NCI-H510A treated with DMSO at 0.1 percent for 48 hours (cell line): ENCODE data around the gene P2RX7.
"Not testable (repeated sequence)": the region's sequence is repeated elsewhere in the genome, so short reads cannot be mapped to it uniquely, and the experiment has no call there.

Experiments
- DNase-seq: peaks from one replicate; lab custom pipeline; 2025; lab: John Stamatoyannopoulos, UW

Gene P2RX7

DNA sequence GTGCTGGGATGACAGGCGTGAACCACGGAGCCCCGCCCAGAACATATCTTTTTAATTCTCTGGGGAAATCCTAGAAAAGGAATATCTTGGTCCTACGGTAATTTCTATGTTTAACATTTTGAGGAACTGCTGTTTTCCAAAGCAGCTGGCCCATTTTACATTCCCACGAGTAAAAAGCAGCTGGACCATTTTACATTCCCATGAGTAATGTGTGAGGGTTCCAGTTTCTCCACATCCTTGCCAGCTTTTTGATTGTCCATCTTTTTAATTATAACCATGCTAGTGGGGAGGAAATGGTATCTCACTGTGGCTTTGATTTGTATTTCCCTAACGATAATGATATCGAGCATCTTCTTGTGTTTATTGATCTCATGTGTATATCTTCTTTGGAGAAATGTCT lies 72.8 kb downstream of the P2RX7 start:
- DNase-seq, result no peak

DNA sequence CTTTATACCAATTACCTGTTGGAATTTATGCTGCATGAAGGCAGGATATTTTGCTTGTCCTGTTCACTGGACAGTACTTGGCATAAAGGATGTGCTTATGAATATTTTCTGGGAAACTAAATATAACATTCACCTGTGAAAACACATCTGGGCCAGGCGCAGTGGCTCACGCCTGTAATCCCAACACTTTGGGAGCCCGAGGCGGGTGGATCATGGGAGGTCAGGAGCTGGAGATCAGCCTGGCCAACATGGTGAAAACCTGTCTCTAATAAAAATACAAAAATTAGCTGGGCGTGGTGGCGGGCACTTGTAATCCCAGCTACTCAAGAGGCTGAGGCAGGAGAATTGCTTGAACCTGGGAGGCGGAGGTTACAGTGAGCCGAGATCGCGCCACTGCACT lies 75.9 kb downstream of the P2RX7 start:
- not testable (repeated sequence) for DNase-seq

DNA sequence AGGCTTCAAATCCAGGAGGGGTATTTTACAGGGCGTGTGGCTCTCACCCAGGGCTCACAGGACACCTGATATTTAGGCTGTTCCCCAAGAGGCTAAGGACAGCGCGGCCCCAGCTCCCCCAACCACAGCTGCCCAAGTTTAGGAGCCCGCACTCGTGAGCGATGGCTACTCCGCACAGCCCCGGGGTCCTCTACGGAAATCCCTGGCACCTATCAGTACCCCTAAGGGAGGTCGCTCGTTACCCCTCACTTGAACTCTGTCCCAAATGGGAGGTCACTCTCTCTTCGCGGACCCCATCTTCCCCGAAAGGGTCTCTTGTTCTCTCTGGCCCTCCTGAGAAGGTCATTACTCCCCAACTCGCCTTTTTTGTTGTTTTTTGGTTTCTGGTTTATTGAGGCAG lies 76.5 kb downstream of the P2RX7 start:
- DNase-seq, result no peak

DNA sequence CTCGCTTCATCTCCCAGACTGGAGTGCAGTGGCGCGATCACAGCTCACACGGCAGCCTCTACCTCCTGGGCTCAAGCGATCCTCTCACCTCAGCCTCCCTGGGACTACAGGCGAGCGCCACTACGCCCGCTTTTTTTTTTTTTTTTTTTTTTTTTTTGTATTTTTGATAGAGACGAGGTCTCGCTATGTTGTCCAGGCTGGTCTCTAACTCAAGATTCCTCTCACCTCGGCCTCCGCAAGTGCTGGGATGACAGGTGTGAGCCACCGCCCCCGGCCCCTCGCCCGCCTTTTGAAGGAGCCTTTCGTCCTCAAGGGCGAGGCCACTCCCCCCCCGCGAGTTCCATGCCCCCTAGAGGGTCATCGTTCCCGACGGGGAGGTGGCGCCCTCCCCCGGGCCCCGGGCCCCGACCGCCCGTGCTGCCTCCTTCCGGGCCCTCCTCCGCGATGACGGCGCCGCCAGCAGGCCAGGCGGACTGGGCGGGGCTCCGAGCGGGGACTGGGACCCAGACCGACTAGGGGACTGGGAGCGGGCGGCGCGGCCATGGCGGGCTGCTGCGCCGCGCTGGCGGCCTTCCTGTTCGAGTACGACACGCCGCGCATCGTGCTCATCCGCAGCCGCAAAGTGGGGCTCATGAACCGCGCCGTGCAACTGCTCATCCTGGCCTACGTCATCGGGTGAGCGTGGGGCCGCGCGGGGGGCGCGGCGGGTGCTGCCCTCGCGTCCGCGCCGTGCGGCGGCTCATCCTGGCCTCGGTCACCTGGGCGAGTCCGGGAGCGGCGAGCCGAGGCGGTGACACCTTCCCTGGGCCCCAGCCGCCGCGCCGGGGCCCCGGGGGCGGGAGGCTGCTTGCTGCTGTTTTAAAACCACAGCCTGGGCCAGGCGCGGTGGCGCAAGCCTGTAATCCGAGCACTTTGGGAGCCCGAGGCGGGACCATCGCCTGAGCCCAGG lies 77.2 kb downstream of the P2RX7 start, which contains the start of gene P2RX4:
TSS of gene P2RX4 (plus strand) at position 506 of the 949 bp plus-strand sequence. CDS start at position 542, 36 bp downstream.
- peak; percentile 91 for DNase-seq

DNA sequence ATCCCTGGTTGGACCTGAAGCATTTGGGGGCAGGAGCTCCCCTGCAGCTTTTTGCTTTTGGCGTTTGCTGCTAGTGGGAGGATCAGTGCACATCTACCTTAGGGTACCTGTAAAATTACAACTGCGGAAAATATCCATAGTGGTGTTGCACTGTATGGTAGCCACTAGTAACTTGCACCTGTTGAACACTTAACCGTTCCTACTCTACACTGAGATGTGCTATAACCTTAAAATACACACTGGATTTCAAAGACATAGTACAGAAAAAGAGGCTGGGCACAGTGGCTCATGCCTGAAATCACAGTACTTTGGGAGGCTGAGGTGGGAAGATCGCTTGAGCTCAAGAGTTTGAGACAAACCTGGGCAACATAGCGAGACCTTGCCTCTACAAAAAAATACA lies 80.2 kb downstream of the P2RX7 start:
- no peak for DNase-seq

DNA sequence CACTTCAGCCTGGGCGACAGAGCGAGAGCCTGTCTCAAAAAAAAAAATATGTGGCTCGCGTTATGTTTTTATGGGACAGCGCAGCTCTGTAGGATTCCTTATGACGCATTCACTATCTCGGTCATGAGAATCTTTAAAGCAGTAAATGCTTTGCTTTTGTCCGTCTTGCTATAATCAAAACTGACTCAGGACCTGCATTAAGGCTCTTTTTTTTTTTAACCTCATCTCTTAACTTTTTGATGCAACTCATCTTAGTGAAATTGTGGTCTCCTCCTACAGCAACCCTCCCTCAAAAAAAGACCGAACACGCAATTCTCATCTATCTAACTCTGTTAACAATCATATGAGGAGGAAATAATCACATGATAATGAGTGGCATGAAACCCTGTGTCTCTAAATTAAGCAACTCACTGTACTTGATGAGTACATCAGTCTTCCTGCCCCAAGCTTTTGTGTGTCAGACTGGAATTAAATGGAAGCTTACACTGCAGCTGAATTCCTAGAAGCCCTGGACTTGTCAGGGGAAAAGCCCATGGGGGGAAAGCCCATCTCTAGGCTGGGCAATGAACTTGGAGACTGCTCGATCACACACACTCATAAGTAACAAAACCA lies 81.6 kb downstream of the P2RX7 start:
- DNase-seq, result no peak

DNA sequence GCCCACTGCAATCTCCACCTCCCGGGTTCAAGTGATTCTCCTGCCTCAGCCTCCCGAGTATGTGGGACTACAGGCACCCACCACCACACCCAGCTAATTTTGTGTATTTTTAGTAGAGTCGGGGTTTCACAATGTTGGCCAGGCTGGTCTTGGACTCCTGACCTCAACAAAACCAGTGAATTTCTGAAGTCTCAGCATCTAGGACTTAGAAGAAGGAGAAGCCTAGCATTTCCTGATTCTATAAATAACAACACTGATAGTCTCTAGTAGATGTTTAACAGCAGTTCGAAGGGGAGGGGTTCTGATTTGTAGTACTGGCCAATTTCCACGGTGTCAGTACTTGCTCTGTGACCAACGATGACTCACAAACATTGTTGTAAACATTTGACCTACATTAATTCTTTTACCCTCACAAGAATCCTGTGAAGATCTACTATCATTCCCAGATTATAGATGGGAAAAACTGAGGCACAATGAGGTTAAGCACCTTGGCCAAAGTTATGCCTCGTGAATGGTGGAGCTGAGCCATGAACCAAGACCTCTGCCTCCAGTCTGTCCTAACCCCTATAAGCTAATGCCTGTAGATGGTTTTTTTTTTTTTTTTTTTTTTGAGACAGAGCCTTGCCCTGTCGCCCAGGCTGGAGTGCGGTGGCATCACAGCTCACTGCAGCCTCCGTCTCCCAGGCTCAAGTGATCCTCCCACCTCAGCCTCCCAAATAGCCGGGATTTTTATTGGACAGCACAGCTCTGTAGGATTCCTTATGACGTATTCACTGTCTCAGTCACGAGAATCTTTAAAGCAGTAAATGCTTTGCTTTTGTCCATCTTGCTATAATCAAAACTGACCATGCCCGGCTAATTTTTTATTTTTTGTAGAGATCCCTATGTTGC lies 82.4 kb downstream of the P2RX7 start:
- no peak for DNase-seq

DNA sequence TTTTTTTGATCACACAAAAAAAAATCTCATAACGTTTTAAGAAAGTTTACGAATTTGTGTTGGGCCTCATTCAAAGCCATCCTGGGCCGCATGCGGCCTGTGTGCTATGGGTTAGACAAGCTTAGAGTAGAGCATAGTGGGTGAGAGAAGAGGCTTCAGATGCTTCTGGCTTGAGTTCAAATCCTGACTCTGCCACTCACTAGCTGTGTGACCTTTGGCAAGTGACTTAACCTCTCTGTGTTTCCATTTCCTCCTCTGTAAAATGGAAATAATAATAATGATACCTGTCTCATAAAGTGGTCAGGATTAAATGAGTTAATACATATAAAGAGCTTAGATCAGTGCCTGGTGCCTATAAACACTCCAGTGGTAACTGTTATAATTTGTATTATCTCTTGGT lies 83.4 kb downstream of the P2RX7 start:
- DNase-seq, result no peak

DNA sequence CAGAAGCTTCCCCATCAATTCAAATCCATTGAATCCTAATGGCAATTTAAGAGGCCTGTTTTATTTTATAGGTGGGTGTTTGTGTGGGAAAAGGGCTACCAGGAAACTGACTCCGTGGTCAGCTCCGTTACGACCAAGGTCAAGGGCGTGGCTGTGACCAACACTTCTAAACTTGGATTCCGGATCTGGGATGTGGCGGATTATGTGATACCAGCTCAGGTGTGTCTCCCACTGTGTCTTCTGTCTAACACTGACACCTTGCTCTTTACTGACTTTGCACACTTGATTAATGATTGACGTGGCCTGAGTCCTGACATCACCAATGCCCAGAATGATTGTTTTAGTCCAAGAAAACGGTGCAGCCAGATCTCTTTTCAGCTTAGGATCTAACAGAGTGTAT lies 84.4 kb downstream of the P2RX7 start:
- no peak for DNase-seq

DNA sequence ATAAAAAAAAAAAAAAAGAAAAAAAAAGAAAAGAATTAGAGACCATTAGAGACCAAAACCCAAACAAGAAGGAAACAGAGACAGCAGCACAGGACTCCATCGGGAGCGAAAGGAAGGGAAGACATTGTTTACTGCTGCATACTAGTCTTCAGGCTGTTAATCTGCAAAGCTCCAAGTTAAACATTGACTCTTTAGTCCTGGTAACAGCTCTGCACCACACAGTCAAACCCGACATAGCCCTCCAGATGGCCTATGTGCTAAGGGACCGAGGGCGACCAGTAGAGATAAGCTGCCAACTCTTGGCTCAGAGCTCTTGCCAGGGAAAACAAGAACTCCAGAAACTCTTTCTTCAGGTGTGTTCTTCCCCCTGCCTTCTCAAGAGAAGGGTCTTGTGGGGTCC lies 85.1 kb downstream of the P2RX7 start:
- DNase-seq, result no peak

DNA sequence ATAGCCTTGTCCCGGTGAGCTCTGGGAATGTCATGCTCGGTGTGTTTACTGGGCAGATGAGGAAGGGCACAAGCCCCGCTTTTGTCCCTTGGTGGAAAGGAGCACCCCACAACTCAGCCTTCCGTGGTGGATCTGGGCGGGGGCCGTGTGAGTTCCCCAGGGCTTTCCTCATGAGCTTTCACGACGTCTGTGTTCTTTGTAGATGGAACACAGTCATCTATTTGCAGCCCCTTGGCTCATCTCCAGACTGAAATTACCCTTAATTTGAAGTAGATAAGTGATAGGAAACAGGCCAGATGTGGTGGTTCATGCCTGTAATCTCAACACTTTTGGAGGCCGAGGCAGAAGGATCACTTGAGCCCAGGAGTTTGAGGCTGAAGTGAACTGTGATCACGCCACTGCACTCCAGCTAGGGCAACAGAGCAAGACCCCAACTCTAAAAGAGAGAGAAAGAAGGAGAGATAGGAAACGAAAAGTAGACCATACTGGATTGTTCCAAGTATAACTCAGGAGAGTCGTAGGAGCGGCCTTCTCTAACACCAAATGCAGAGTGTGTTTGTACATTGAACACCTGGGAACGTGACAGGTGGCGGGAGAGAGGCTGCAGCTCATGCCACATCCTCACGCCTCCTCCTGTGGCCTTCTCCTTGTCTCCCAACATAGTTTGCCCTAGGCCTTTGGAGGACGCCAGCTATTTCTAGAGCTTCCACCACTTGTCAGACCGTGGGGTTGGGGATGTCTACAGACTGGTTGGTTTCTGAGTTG lies 86.1 kb downstream of the P2RX7 start:
- no peak for DNase-seq

DNA sequence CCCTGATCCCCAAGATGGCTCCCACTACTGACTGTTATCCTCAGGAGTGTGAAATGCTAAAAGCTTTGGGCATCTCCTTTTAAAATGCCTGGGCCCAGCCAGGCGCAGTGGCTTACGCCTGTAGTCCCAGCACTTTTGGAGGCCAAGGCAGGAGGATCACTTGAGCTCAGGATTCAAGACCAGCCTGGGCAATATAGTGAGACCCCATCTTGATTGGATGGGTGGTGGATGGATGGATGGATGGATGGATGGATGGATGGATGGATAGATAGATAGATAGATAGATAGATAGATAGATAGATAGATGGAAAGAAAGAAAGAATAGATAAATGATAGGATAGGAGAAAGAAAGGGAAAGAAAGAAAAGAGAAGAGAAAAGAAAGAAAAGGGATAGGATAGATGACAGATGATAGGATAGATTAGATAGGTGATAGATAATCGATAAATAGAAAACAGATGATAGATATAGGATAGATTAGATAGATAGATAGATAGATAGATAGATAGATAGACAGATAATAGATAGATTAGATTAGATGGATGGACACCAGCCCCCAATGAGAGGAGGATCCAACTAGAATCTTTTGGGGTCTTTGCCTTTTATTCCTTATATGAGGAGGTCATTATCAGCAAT lies 86.8 kb downstream of the P2RX7 start:
- no peak for DNase-seq

DNA sequence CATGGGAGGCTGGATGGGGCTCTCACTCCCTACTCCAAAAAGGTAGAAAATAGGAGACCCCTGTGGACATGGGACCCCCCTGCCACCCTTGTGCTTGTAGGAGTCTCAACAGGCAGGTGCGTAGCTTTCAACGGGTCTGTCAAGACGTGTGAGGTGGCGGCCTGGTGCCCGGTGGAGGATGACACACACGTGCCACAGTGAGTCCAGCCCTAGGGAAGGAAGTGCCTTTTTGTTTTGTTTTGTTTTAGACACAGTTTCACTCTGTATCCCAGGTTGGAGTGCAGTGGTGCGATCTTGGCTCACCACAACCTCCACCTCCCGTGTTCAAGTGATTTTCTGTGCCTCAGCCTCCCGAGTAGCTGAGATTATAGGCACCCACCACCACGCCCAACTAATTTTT lies 90.2 kb downstream of the P2RX7 start:
- DNase-seq, result no peak

DNA sequence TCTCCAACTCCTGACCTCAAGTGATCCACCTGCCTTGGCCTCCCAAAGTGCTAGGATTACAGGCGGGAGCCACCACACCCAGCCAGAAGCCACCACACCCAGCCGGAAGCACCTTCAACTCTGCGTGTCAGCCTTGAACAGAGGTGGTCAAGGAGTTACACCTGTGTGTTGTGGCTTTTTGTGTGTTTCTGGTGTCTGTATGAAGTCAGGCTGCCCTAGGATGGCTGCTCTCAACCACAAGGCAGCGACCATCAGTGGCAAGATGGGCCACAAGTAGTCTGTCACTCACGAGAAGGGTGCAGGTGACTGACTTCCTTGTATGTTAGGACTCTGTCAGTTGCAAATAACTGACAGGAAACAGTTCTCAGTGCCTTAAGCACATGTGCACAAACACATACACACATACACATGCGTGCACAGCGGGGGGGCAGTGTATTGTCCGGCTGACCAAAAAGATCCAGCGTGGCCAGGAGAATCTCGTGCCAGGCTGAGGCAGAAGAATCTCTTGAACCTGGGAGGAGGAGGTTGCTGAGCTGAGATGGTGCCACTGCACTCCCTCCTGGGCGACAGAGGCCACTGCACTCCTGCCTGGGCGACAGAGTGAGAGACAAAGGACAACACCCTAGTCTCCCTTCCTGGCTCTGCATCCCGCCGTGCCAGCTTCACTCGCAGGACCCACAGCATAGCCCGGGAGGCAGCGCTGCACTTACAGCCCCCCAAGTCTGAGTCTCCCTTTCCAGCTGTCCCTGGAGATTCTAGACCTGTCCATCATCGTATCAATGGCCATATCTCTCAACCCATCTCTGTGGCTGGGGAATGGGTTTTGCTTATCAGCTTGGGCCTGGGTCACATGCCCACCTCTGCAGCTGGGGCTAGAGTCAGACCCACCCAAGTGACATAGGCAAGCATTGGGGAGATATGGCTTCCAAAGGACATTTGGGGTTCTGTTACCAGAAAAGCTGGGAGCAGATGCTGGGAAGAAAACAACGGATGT lies 90.9 kb downstream of the P2RX7 start:
- DNase-seq, result no peak

DNA sequence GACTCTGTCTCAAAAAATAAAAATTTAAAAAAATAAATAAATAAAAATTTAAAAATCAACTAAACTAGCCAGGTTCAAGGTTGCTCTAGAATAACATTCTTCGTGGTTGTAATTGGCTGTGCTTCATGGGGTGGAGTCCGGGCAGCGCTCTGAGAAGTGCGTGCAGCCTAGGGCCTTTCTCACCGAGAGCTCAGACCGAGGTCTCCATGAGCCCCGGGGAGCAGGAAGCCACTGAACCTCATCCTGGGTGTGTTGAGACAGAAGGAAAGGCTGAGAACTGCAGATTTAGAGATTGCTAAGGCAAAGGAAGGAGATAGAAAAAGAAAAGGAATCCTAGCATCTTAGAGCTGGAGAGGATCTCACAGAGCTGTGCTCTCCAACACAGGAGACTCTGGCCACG lies 91.9 kb downstream of the P2RX7 start:
- no peak for DNase-seq

DNA sequence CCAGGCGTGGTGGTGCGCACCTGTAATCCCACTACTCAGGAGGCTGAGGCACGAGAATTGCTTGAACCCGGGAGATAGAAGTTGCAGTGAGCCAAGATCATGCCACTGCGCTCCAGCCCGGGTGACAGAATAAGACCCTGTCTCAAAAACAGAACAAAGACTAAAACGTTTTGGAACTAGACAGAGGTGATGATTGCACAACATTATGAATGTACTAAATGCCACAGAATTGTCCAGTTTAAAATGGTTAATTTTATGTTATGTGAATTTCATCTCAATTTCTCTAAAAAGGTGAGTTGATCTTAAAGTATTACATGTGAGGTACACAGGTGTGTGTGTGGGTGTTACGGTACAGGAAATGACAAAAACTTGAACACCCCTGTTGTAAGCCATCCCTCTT lies 93.7 kb downstream of the P2RX7 start:
- DNase-seq, result no peak

DNA sequence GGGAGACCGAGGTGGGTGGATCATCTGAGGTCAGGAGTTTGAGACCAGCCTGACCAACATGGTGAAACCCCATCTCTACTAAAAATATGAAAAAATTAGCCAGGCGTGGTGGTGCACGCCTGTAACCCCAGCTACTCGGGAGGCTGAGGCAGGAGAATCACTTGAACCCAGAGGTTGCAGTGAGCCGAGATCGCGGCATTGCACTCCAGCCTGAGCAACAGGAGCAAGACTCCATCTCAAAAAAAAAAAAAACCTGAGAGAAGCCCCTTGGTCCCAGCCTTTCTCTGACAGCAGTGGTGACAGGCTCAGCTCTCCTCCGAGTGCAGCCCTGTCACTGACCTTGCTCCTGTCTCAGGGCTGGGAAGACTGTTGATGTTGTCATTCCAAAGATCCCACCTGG lies 94.2 kb downstream of the P2RX7 start:
- DNase-seq, result not testable (repeated sequence)

DNA sequence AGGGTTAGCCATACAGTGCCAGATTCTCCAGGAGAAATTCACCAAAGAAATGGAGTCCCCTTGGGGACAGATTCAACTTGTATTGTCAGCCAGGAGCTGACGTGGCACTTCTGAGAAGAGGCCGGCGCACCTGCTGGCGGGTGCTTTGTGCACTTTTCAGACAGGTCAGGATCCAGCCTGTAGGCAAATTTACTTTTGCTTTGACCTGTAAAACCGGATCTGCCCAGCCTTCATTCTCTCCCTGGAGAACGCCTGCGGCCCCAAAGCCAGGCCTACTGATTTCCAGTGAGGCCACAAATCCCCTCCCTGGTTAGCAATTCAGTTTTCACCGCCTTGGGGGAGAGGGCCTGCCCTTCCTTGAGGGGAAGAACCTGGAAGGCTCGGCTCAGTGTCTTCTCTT lies 94.6 kb downstream of the P2RX7 start:
- peak; percentile 93 for DNase-seq

DNA sequence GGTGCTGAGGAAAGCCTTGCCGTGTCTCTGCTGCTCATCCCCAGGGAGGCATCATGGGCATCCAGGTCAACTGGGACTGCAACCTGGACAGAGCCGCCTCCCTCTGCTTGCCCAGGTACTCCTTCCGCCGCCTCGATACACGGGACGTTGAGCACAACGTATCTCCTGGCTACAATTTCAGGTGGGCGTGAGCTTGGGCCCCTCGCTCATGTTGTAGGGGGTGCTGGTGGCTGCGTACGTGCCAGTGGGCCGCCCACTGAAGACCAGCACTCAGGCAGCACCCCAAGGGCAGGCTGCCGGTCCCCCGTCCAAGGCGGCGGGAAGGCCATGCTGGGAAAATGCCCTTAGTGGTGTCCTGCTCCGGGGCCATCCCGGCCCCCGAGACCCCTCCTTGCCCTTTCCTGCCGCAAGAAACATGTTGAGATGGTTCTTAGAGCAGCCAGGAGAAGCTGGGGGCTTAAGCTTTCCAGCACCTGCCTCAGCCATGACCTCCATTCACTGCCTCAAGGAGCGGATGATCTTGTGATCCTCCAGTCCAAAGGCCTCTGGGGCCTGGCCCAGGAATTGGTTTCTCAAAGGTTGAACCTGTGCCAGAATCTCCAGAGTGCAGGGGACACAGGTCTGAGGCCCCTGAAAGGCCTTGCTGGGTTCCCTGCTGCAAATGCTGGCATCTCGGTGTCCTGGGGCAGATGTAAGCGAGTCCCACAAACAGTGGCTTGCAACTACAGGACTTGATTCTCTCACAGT lies 96.4 kb downstream of the P2RX7 start:
- DNase-seq, result no peak
